ENCODE measurements around the gene MAST4.

- TF ChIP-seq ZNF207 (IDR thresholded peaks at IDR 0.05; ENCODE audit: borderline replicate concordance) (no peak), ZNF451 (CRISPR knock-in tag; IDR thresholded peaks at IDR 0.05) (no peak)
- TF ChIP-seq, protein P1, sequence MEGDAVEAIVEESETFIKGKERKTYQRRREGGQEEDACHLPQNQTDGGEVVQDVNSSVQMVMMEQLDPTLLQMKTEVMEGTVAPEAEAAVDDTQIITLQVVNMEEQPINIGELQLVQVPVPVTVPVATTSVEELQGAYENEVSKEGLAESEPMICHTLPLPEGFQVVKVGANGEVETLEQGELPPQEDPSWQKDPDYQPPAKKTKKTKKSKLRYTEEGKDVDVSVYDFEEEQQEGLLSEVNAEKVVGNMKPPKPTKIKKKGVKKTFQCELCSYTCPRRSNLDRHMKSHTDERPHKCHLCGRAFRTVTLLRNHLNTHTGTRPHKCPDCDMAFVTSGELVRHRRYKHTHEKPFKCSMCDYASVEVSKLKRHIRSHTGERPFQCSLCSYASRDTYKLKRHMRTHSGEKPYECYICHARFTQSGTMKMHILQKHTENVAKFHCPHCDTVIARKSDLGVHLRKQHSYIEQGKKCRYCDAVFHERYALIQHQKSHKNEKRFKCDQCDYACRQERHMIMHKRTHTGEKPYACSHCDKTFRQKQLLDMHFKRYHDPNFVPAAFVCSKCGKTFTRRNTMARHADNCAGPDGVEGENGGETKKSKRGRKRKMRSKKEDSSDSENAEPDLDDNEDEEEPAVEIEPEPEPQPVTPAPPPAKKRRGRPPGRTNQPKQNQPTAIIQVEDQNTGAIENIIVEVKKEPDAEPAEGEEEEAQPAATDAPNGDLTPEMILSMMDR (CRISPR knock-in tag; IDR thresholded peaks at IDR 0.05), result no peak
Observed at GRCh38 chr5:67179697-67180361, 583.6 kb downstream of the MAST4 start.

All from HepG2 (cell line).